Keratinocyte (primary cell): ENCODE data around the gene ACTN3. TPM values are rescaled to one million over a fixed set of nuclear protein-coding genes. Genes with fewer than 3 reads are reported as not detected.

Source experiments
- DNase-seq: peaks from one replicate; pipeline ENCODE4 v3.0.0-alpha.2; 2011; ENCODE audit warnings: low read depth, missing footprints, low spot score
- FAIRE-seq: peaks from 2 replicates; lab custom pipeline; 2011; peaks lifted over from hg19 to GRCh38; lab: Jason Lieb, UNC
- H2AFZ ChIP-seq: 2 replicates; pipeline ENCODE4 v1.6.0; 2012; ENCODE audit warnings: low read length, control low read depth, inconsistent platforms; ENCODE audit not compliant: control insufficient read depth
- H3K27ac ChIP-seq: 2 replicates; pipeline ENCODE4 v1.5.1; 2011; ENCODE audit warnings: low read length; ENCODE audit not compliant: control insufficient read depth, insufficient read depth
- H3K27me3 ChIP-seq: 3 replicates; pipeline ENCODE4 v1.6.0; 2011; ENCODE audit warnings: low read length; ENCODE audit not compliant: control insufficient read depth, insufficient read depth; ENCODE audit errors: extremely low read depth
- H3K36me3 ChIP-seq, 2 experiments: 2 replicates in 1 of 2; 3 replicates in 1 of 2; pipeline ENCODE4 v1.5.1; 2011; ENCODE audit warnings: low read length in 2 of 2, mild to moderate bottlenecking in 1 of 2; ENCODE audit not compliant: control insufficient read depth in 2 of 2, insufficient read depth in 2 of 2; ENCODE audit errors: extremely low read depth in 1 of 2
- H3K4me1 ChIP-seq: 3 replicates; pipeline ENCODE4 v1.5.1; 2011; ENCODE audit warnings: low read length; ENCODE audit not compliant: control insufficient read depth, insufficient read depth; ENCODE audit errors: extremely low read depth
- H3K4me2 ChIP-seq: 3 replicates; pipeline ENCODE4 v1.6.0; 2011; ENCODE audit warnings: low read depth, low read length; ENCODE audit not compliant: control insufficient read depth, insufficient read depth; ENCODE audit errors: extremely low read depth
- H3K4me3 ChIP-seq, 3 experiments: fragments of 200-600 bp in 1 of 3; sonication (generic) in 1 of 3; 2 replicates in 2 of 3; 3 replicates in 1 of 3; pipeline ENCODE4 v1.5.1; 2011 to 2016; ENCODE audit warnings: low read length in 3 of 3, mild to moderate bottlenecking in 3 of 3, control low read depth in 2 of 3, inconsistent platforms in 1 of 3, low read depth in 1 of 3, mixed read lengths in 1 of 3, mixed run types in 1 of 3, moderate library complexity in 1 of 3; ENCODE audit not compliant: control insufficient read depth in 2 of 3, insufficient read depth in 2 of 3; ENCODE audit errors: extremely low read depth in 1 of 3
- H3K79me2 ChIP-seq: 2 replicates; pipeline ENCODE4 v1.6.0; 2012; ENCODE audit warnings: low read length; ENCODE audit not compliant: control insufficient read depth, insufficient read depth
- H3K9ac ChIP-seq: 3 replicates; pipeline ENCODE4 v1.6.0; 2011; ENCODE audit warnings: low read length; ENCODE audit not compliant: control insufficient read depth, insufficient read depth; ENCODE audit errors: extremely low read depth
- H3K9me1 ChIP-seq: 3 replicates; pipeline ENCODE4 v1.6.0; 2011; ENCODE audit warnings: low read length; ENCODE audit not compliant: control insufficient read depth, insufficient read depth; ENCODE audit errors: extremely low read depth
- H3K9me3 ChIP-seq: 2 replicates; pipeline ENCODE4 v1.5.1; 2012; ENCODE audit warnings: low read depth, low read length; ENCODE audit not compliant: control insufficient read depth
- H4K20me1 ChIP-seq: 3 replicates; pipeline ENCODE4 v1.6.0; 2011; ENCODE audit warnings: low read length; ENCODE audit not compliant: control insufficient read depth, insufficient read depth; ENCODE audit errors: extremely low read depth
- EZH2 ChIP-seq: IDR thresholded peaks from one replicate; pipeline ENCODE4 v1.6.1; 2012; ENCODE audit warnings: inconsistent platforms, mild to moderate bottlenecking, low read length, moderate library complexity
- dilution Hi-C: fragments of 300-500 bp; cut with MboI; formaldehyde crosslinking; loops from one replicate; pipeline ENCODE4 v1.7.0; 2020; ENCODE audit warnings: low sequenced_read_pairs; ENCODE audit not compliant: extremely low pct_ligation_motif_present
- polyA plus RNA-seq, 5 experiments: library from polyadenylated mRNA; depleted of rRNA in 3 of 5; stranded (reverse) in 3 of 5; stranded (forward) in 1 of 5; unstranded in 1 of 5; fragments of >200 nt; gene quantifications; 1 replicate in 1 of 5; 2 replicates in 3 of 5; 3 replicates in 1 of 5; pipeline versions ENCODE4 v1.2.1 to v1.2.3, GENCODE V29; 2011 to 2012; ENCODE audit warnings: missing spikeins in 2 of 5, low read depth in 1 of 5, low replicate concordance in 1 of 5
- TF ChIP-seq, protein P1 (sequence below), 3 experiments: IDR thresholded peaks in 1 of 3; conservative IDR thresholded peaks in 1 of 3; optimal IDR thresholded peaks in 1 of 3; 2 replicates in 2 of 3; 3 replicates in 1 of 3; pipeline versions ENCODE3 to v1.5.1; 2011; ENCODE audit warnings: low read length in 3 of 3, mild to moderate bottlenecking in 3 of 3, moderate library complexity in 2 of 3, control low read depth in 1 of 3, inconsistent platforms in 1 of 3; ENCODE audit not compliant: insufficient read depth in 2 of 3; ENCODE audit errors: extremely low read depth in 1 of 3

ACTN3 gene
- polyA plus RNA-seq, 1 donor (not counting 4 experiments of a cell fraction or from before 2014, with no cell fraction given): not detected

GRCh38 chr11:66562907-66563583 is 16.3 kb downstream of the ACTN3 start:
- Histone ChIP-seq H3K4me1 (no peaks in the 10 kb centered on the region), H3K4me3 (no peak overlapping the region), H4K20me1 (no peaks in the 10 kb centered on the region), H2AFZ (no peak overlapping the region), H3K27ac (no peak overlapping the region), H3K36me3 (no peaks in the 10 kb centered on the region), H3K9me3 (no peaks in the 10 kb centered on the region), H3K27me3 (peaks cover 25% of the 10 kb centered on the region), H3K9ac (no peak overlapping the region), H3K4me2 (no peak overlapping the region), H3K79me2 (no peaks in the 10 kb centered on the region), H3K9me1 (no peaks in the 10 kb centered on the region)
- TF ChIP-seq, protein P1, sequence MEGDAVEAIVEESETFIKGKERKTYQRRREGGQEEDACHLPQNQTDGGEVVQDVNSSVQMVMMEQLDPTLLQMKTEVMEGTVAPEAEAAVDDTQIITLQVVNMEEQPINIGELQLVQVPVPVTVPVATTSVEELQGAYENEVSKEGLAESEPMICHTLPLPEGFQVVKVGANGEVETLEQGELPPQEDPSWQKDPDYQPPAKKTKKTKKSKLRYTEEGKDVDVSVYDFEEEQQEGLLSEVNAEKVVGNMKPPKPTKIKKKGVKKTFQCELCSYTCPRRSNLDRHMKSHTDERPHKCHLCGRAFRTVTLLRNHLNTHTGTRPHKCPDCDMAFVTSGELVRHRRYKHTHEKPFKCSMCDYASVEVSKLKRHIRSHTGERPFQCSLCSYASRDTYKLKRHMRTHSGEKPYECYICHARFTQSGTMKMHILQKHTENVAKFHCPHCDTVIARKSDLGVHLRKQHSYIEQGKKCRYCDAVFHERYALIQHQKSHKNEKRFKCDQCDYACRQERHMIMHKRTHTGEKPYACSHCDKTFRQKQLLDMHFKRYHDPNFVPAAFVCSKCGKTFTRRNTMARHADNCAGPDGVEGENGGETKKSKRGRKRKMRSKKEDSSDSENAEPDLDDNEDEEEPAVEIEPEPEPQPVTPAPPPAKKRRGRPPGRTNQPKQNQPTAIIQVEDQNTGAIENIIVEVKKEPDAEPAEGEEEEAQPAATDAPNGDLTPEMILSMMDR (optimal IDR thresholded peaks at IDR 0.05 in 1 of 3, IDR thresholded peaks at IDR 0.05 in 1 of 3, conservative IDR thresholded peaks at IDR 0.05 in 1 of 3; ENCODE audit: extremely low read depth in 1 of 3, insufficient read depth in 2 of 3, low read length in 3 of 3): no peak
- TF ChIP-seq EZH2: no peak
- dilution Hi-C loops: no loop called here
- no peak for DNase-seq
- FAIRE-seq: no peak

DNA sequence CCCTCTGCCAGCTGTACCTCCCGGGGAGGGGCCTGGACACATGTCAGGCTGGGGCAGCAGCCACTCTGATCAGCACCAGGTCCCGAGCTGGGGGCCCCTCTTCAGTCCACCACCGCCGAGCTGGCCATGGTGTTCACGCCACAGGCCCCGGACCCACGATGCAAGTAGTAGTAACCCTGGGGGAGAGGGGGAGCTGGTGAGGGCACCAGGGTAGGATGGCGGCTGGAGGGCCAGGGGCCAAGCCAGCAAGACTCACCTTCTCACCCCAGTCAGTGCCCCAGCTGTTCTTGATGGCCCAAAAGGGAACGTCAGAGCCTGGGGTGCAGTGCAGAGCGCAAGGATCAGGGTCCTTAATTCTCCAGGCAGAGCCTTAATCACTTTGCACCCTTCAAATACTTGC is 17.1 kb downstream of the ACTN3 start:
- no peak for FAIRE-seq
- H4K20me1 ChIP-seq: no peaks in the 10 kb centered on the region
- H3K27ac ChIP-seq: no peak overlapping the region
- H2AFZ ChIP-seq: no peak overlapping the region
- H3K27me3 ChIP-seq: peaks cover 22% of the 10 kb centered on the region
- no peak overlapping the region for H3K4me3 ChIP-seq
- H3K9me3 ChIP-seq: no peaks in the 10 kb centered on the region
- no peak overlapping the region for H3K9ac ChIP-seq
- H3K79me2 ChIP-seq: no peaks in the 10 kb centered on the region
- TF ChIP-seq, protein P1 (optimal IDR thresholded peaks at IDR 0.05 in 1 of 3, IDR thresholded peaks at IDR 0.05 in 1 of 3, conservative IDR thresholded peaks at IDR 0.05 in 1 of 3; ENCODE audit: extremely low read depth in 1 of 3, insufficient read depth in 2 of 3, low read length in 3 of 3): no peak
- no peak for TF ChIP-seq EZH2
- no peak for DNase-seq
- H3K4me1 ChIP-seq: peaks cover 5% of the 10 kb centered on the region
- no peaks in the 10 kb centered on the region for H3K36me3 ChIP-seq
- dilution Hi-C loops: no loop called here
- H3K9me1 ChIP-seq: no peaks in the 10 kb centered on the region
- no peak overlapping the region for H3K4me2 ChIP-seq
